Peyer's patch (tissue), 4 donors: ENCODE data around the gene SESN2.

ENCODE experiments used
- POLR2A ChIP-seq, 2 donors: fragments of 450-650 bp; IDR thresholded peaks; one replicate each; pipeline ENCODE4 v1.5.1; 2017; ENCODE audit warnings: antibody characterized with exemption in 2 of 2, mild to moderate bottlenecking in 2 of 2, moderate library complexity in 2 of 2
- TF ChIP-seq, protein P1 (sequence below), 6 experiments: fragments of 450-650 bp in 4 of 6; fragments of 200-600 bp in 2 of 6; sonication (generic) in 1 of 6; IDR thresholded peaks; one replicate each; pipeline ENCODE4 v1.5.1; 2017 to 2019; ENCODE audit warnings: antibody characterized with exemption in 6 of 6, mild to moderate bottlenecking in 3 of 6, moderate library complexity in 1 of 6

- TF ChIP-seq, protein P1, sequence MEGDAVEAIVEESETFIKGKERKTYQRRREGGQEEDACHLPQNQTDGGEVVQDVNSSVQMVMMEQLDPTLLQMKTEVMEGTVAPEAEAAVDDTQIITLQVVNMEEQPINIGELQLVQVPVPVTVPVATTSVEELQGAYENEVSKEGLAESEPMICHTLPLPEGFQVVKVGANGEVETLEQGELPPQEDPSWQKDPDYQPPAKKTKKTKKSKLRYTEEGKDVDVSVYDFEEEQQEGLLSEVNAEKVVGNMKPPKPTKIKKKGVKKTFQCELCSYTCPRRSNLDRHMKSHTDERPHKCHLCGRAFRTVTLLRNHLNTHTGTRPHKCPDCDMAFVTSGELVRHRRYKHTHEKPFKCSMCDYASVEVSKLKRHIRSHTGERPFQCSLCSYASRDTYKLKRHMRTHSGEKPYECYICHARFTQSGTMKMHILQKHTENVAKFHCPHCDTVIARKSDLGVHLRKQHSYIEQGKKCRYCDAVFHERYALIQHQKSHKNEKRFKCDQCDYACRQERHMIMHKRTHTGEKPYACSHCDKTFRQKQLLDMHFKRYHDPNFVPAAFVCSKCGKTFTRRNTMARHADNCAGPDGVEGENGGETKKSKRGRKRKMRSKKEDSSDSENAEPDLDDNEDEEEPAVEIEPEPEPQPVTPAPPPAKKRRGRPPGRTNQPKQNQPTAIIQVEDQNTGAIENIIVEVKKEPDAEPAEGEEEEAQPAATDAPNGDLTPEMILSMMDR (IDR thresholded peaks at IDR 0.05) = no peak
- TF ChIP-seq POLR2A (IDR thresholded peaks at IDR 0.05) = no peak
Measured at GRCh38 chr1:28249866-28250295, 9.4 kb upstream of the SESN2 start.
